ENCODE results near the gene YTHDC2. TPM values are rescaled to one million over a fixed set of nuclear protein-coding genes. Genes with fewer than 3 reads are reported as not detected.
"Not testable (repeated sequence)": the region's sequence is repeated elsewhere in the genome, so short reads cannot be mapped to it uniquely, and the experiment has no call there.

YTHDC2 gene
- polyA plus RNA-seq, 4 donors = 27.4 to 40.6 (median 35.5) TPM

GRCh38 chr5:113600255-113600905, 86.9 kb downstream of the YTHDC2 start:
- no peak for DNase-seq (ENCODE audit: low read depth in 4 of 4, low spot score in 3 of 4)

DNA sequence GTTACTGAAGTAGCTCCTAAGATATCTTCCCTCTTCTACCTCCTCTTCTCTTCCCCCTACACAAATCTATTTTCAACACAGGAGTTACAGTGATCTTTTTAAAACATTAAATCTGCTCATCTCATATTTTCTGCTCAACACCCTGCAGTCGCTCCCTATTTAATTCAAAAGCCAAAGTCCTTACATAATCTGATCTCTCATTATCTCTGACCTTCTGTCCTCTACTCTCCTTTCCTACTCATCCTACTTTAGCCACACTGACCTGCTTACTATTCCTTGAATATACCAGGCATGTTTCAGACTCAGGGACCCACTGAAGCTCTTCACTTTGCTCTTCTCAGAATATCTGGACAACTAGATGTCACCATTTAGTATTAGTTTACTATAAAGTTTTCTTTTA, 87.9 kb downstream of the YTHDC2 start:
- no peak for DNase-seq (ENCODE audit: low read depth in 4 of 4, low spot score in 3 of 4)

DNA sequence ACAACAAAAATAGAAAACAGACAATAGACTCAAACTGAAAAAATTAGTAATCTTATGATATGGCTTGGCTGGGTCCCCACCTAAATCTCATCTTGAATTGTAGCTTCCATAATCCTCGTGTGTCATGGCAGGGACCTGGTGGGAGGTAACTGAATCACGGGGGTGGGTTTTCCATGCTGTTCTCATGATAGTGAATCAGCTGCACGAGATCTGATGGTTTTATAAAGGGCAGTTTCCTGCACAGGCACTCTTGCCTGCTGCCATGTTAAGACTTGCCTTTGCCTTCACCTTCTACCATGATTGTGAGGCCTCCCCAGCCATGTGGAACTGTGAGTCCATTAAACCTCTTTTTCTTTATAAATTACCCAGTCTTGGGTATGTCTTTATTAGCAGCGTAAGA, 89.8 kb downstream of the YTHDC2 start:
- not testable (repeated sequence) for DNase-seq (ENCODE audit: low read depth in 4 of 4, low spot score in 3 of 4)

DNA sequence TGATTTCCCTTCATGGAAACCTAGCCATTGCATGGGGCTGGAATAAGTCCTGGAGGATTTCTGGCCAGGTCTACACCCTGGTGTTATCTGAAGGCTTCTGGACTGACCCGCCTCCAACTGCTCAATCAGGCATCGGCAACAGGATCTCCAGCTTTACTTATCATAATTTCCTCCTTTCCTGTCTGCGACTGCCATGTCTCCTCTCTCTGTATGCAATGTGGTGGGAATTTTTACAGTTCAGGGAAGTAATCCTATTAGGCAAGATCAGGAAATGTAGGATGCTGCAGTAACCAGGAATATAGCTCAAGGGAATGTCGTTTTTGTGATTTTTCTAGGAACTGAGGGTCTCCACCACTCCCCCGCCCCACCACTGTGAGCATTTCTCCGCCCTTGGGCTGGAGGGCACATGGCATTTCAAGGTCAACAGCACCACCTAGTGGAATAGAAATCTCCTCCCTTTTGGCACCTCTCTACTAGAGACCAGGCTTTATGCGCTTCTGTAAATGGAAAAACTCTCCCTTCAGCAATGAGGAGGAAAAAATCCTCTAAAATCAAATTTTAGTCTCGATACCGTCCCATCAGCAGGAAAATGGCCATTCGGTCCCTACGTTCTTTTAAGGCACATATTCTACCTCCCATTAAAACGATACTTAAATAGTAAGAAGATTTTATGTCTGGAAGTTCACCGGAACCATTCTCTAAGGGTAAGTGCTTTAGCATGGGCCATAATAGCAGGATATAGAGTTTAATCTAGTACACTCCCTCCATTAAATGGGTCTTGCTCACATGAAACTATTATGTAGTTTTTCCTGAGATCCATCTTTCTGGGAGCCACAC, 93.0 kb downstream of the YTHDC2 start:
- peak; percentile 16 to 35 (median 24) for DNase-seq (ENCODE audit: low read depth in 4 of 4, low spot score in 3 of 4)

- DNase-seq (ENCODE audit: low read depth in 4 of 4, low spot score in 3 of 4) = no peak
Observed at GRCh38 chr5:113607361-113607760, 93.9 kb downstream of the YTHDC2 start.

DNA sequence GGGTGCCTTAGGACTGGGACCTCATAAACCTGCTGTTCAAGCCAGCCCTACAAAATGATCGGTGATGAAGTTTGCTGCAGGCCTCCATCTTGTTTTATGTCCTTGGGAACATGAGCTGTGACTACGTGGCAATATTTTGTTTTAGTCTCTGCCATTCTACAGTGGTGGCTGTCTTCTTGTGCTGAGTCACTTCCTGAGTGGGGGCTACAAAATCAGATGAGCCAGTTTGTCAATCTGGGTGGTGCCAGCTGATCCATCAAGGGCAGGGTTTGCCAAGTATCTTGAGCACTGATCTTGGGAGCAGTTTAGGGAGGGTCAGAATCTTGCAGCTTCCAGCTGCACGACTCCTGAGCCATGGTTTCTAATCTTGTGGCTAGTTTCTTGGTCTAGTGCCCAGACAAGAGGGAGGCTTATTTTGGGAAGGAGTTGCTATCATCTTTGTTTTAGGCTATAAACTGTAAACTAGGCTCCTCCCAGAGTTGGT, 94.7 kb downstream of the YTHDC2 start:
- DNase-seq (ENCODE audit: low read depth in 4 of 4, low spot score in 3 of 4) = no peak

GRCh38 chr5:113612060-113612496, 98.6 kb downstream of the YTHDC2 start:
- DNase-seq (ENCODE audit: low read depth in 4 of 4, low spot score in 3 of 4) = peak in 1 of 4 donors; percentile 22

GRCh38 chr5:113614191-113614590, 100.7 kb downstream of the YTHDC2 start:
- no peak for DNase-seq (ENCODE audit: low read depth in 4 of 4, low spot score in 3 of 4)

- DNase-seq (ENCODE audit: low read depth in 4 of 4, low spot score in 3 of 4) = no peak
Observed at GRCh38 chr5:113615708-113616107, 102.2 kb downstream of the YTHDC2 start.

- no peak for DNase-seq (ENCODE audit: low read depth in 4 of 4, low spot score in 3 of 4)
Observed at GRCh38 chr5:113617191-113617796, 103.8 kb downstream of the YTHDC2 start.

DNA sequence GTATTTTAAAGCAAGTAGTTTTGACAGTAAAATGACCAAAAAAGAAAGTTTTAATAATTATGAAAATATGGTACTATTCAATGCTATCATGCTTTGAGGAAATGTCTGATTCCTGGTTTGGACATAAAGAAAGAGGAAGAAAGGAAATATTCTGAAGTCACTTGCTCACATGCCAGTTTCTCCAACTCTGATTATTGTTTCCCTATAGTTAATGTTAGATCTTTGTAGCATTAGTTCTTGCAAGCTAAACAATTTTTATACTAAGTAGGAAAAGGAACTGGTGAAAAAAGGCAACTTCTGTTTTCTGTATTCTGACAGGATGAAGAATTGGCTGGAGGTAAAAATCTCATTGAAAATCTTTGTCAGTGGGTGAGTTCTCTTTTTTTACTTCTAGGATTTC, 119.5 kb downstream of the YTHDC2 start:
- no peak for DNase-seq (ENCODE audit: low read depth in 4 of 4, low spot score in 3 of 4)

GRCh38 chr5:113634957-113635356, 121.5 kb downstream of the YTHDC2 start:
- no peak for DNase-seq (ENCODE audit: low read depth in 4 of 4, low spot score in 3 of 4)

GRCh38 chr5:113641715-113642114, 128.2 kb downstream of the YTHDC2 start:
- no peak for DNase-seq (ENCODE audit: low read depth in 4 of 4, low spot score in 3 of 4)

Other genes starting within 250 kb of the YTHDC2 start
- gene TSSK1B, start 78.7 kb upstream of the YTHDC2 start, polyA plus RNA-seq (ENCODE audit: insufficient read length in 4 of 4) = not detected
- 10 to 100 TPM; 26.8 to 36.7 (median 33.1) TPM for gene MCC, start 25.2 kb upstream of the YTHDC2 start, polyA plus RNA-seq (ENCODE audit: insufficient read length in 4 of 4)

All from left renal pelvis (tissue), 4 donors.